ENCODE results near the gene VPS18. TPM values are rescaled to one million over a fixed set of nuclear protein-coding genes. Genes with fewer than 3 reads are reported as not detected.

VPS18 gene
- total RNA-seq, 1 donor from 2014 or later: 21.3 TPM

DNA sequence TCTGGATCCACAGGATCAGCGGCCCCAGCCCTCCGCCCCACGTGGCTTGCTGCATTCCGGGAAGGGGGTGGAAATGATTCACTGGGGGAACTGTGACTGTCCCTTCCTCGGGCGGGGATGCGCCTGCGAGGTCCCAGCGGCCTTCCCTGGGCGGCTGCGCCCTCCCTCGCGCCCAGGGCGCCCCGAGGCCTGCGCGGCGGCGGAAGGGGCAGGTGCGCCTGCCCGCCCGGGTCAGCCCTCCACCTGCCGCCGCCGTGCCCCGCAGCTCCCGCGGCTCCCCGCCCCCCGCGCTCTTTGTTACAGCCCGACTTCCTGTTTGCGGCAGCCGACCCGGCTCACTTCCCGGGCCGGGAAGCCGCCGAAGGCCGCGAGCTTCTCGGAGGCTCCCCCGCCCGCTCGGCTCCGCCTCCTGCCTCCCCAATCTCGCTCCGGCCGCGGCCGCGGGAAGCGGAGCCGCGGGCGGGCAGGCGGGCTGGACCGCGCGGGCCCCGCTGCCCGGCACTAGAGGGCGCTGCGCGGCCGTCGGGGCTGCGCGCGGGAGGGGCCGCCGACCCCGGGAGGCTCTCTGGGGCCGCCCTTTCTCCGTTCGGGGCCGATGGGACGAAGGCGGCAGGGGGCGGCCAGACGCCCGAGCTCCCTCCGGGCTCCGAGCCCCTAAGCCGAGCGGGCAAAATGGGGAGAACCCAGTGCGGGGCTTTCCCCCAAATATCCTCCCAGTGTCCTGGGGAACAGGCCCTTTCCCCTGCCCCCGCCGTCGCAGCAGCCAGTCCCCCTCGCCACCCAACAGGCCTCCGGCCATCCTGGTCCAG is 47.5 kb downstream of the VPS18 start:
- peaks cover 61% of the 10 kb centered on the region for H3K4me1 ChIP-seq
- intact Hi-C loops (cut with micrococcal nuclease): loop anchor here (5.0 kb wide), 1 partner anchor 34 kb away; no protein-coding TSS in a partner anchor
- H3K9me3 ChIP-seq (replicated peaks): no peaks in the 10 kb centered on the region
- H3K27ac ChIP-seq (replicated peaks): peak overlapping the region; percentile 92
- H3K36me3 ChIP-seq: peaks cover 4% of the 10 kb centered on the region
- DNase-seq: peak; percentile 81
- TF ChIP-seq, protein P1, sequence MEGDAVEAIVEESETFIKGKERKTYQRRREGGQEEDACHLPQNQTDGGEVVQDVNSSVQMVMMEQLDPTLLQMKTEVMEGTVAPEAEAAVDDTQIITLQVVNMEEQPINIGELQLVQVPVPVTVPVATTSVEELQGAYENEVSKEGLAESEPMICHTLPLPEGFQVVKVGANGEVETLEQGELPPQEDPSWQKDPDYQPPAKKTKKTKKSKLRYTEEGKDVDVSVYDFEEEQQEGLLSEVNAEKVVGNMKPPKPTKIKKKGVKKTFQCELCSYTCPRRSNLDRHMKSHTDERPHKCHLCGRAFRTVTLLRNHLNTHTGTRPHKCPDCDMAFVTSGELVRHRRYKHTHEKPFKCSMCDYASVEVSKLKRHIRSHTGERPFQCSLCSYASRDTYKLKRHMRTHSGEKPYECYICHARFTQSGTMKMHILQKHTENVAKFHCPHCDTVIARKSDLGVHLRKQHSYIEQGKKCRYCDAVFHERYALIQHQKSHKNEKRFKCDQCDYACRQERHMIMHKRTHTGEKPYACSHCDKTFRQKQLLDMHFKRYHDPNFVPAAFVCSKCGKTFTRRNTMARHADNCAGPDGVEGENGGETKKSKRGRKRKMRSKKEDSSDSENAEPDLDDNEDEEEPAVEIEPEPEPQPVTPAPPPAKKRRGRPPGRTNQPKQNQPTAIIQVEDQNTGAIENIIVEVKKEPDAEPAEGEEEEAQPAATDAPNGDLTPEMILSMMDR (IDR thresholded peaks at IDR 0.05; ENCODE audit: borderline replicate concordance): peak; percentile 79
- H3K27me3 ChIP-seq (ENCODE audit: low read depth): no peaks in the 10 kb centered on the region
- peak overlapping the region; percentile 77 for H3K4me3 ChIP-seq

DNA sequence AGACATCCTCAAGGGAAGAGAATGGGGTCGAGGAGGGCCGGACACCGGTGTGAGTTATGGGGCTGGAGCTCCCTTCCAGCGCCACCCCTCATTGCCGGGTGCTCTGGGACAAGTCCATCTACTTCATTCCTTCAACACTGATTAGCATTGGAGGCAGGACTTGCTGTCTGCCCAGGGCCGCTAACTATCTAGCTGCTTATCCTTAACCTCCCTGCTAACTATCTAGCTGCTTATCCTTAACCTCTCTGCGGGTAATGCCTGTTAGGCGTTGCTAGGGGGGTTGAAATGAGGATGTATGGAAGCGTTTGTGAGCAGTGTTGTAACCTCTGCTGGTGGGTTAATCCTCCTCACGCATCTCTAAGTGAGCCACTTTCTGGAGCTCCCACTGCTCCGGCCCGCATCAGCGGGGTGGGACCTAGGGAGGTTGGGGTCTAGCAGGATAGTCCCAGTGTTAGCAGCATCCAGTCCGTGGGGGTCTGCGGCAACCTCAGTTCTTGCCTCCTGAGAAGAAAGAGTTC is 48.1 kb downstream of the VPS18 start:
- peak overlapping the region; percentile 92 for H3K27ac ChIP-seq (replicated peaks)
- no peaks in the 10 kb centered on the region for H3K36me3 ChIP-seq
- TF ChIP-seq, protein P1 (IDR thresholded peaks at IDR 0.05; ENCODE audit: borderline replicate concordance): no peak
- no peaks in the 10 kb centered on the region for H3K9me3 ChIP-seq (replicated peaks)
- peaks cover 54% of the 10 kb centered on the region for H3K4me1 ChIP-seq
- no peak for DNase-seq
- intact Hi-C loops (cut with micrococcal nuclease): loop anchor here (5.0 kb wide), 1 partner anchor 35 kb away; no protein-coding TSS in a partner anchor
- H3K4me3 ChIP-seq: peak overlapping the region; percentile 77
- no peaks in the 10 kb centered on the region for H3K27me3 ChIP-seq (ENCODE audit: low read depth)

DNA sequence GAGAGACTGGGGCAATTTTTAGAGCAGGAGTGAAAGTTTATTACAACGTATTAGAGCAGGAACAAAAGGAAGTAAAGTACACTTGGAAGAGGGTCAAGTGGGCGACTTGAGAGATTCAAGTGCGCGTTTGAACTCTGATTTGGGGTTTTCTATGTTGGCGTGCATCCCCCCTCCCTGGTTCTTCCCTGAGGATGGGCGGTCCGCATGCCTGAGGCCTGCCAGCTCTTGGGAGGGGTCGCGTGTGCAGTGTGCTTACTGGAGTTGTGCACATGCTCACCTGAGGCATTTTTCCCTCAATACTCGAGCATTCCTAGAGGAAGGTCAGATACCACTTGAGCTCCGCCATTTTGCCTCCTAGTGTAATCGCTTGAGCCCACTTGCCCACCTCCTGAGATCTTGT is 48.6 kb downstream of the VPS18 start:
- TF ChIP-seq, protein P1 (IDR thresholded peaks at IDR 0.05; ENCODE audit: borderline replicate concordance): no peak
- no peak for DNase-seq
- no peaks in the 10 kb centered on the region for H3K36me3 ChIP-seq
- peak overlapping the region; percentile 77 for H3K4me3 ChIP-seq
- H3K27ac ChIP-seq (replicated peaks): peak overlapping the region; percentile 92
- H3K27me3 ChIP-seq (ENCODE audit: low read depth): no peaks in the 10 kb centered on the region
- H3K4me1 ChIP-seq: peaks cover 49% of the 10 kb centered on the region
- intact Hi-C loops (cut with micrococcal nuclease): loop anchor here (5.0 kb wide), 1 partner anchor 36 kb away; no protein-coding TSS in a partner anchor
- no peaks in the 10 kb centered on the region for H3K9me3 ChIP-seq (replicated peaks)

DNA sequence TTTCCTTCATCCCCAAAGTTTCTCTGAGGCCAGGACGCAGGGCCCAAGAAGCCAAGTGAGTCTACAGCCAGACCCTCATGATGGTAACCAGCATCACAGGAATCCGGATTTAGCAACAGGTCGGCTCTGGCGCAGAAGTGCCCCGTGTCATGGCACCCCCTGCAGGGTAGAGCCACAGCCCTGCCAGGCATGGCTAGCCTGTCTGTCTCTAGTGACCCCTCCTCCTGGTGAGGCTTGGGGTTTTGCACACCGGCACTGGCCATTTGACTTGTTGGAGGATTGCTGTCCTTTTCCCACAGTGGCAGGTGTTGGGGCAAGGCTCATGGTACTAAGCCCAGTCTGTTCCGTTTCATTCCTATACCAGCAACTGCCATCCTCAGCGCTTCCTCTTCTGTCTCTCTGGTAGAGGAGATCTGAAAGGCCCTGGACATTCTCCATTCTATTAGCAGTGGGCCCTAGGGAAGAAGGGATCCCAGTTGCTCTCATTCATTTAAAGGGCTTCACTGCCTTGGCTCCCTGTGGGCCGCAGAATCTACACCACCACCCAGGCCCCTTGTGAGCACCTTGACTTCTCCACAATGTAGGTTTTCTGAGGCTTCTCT is 49.6 kb downstream of the VPS18 start:
- DNase-seq: no peak
- H3K4me1 ChIP-seq: peaks cover 41% of the 10 kb centered on the region
- no peaks in the 10 kb centered on the region for H3K36me3 ChIP-seq
- TF ChIP-seq, protein P1 (IDR thresholded peaks at IDR 0.05; ENCODE audit: borderline replicate concordance): no peak
- H3K27me3 ChIP-seq (ENCODE audit: low read depth): no peaks in the 10 kb centered on the region
- intact Hi-C loops (cut with micrococcal nuclease): loop anchor here (5.0 kb wide), 1 partner anchor 37 kb away; no protein-coding TSS in a partner anchor
- H3K4me3 ChIP-seq: no peak overlapping the region
- H3K27ac ChIP-seq (replicated peaks): no peak overlapping the region
- no peaks in the 10 kb centered on the region for H3K9me3 ChIP-seq (replicated peaks)

DNA sequence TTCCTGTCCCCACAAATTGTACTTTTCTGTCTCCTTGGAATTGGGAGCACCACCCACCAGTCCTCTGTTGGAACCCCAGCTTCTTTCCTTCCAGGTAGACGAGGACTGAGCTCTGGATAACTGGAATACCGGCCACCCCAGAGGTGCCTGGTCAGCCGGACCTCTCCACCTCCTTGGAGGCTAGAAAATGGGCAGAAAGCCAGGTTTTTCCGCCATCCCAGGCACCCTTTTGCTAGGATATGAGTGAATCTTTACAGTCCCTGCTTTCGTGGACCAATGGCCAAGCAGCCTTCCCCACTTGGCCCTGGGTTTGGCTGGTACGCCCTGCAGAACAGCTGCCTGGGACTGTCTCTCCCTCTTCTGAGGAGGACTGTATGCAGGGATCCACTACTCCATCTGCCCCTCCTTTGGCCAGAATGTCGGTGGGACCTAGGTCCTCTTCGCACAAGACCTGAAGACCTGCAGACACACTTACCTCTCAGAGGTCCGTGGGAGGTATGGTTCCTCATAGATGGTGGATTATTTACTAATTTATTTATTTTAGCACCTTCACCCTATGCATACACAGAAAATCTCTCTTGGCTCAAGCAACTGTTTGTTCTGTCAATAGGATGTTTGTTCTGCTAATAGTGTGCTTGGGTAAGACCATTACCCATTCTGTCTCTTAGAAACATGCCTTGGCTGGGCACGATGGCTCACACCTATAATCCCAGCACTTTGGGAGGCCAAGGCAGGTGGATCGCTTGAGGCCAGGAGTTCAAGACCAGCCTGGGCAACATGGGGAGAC is 50.5 kb downstream of the VPS18 start:
- Histone ChIP-seq H3K4me3 (no peak overlapping the region), H3K9me3 (replicated peaks) (no peaks in the 10 kb centered on the region), H3K27me3 (ENCODE audit: low read depth) (no peaks in the 10 kb centered on the region), H3K36me3 (no peaks in the 10 kb centered on the region), H3K27ac (replicated peaks) (no peak overlapping the region), H3K4me1 (peaks cover 42% of the 10 kb centered on the region)
- TF ChIP-seq, protein P1 (IDR thresholded peaks at IDR 0.05; ENCODE audit: borderline replicate concordance): no peak
- no peak for DNase-seq
- intact Hi-C loops (cut with micrococcal nuclease): loop anchor here (5.0 kb wide), 1 partner anchor 37 kb away; no protein-coding TSS in a partner anchor

All from left ventricle myocardium inferior (tissue), 1 donor.